ENCODE data around the gene AP5B1.
A peak's percentile ranks its signal among the peaks of the same experiment; 100 is the strongest.

The AP5B1 gene

DNA sequence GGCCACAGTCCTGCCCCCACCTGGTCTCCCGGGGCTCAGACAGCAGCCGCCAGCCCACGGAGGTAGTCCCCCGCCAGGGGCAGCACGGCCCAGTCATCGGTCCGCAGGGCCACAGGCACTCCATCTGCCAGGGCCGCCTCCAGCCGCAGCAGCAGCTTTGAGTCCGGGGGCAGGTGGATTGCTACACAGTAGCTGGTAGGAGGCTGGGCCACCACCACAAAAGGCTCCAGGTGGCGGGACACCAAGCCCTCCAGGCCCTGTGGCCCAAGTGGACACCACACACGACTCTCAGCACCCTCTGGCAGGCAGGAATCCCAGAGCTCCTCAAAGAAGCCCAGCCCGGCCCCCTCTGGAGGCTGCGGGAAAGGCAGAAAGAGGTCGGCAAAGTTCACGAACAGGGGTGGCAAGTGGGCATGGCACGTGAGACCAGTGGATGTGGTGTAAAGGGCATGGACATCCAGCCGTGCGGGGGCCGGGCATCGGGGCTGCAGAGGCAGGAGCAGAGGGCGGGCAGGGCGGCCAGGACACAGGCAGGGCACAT is 2.9 kb downstream of the AP5B1 start:
- H3K9ac ChIP-seq (ENCODE audit: low read depth, low read length, poor library complexity): no peak overlapping the region

DNA sequence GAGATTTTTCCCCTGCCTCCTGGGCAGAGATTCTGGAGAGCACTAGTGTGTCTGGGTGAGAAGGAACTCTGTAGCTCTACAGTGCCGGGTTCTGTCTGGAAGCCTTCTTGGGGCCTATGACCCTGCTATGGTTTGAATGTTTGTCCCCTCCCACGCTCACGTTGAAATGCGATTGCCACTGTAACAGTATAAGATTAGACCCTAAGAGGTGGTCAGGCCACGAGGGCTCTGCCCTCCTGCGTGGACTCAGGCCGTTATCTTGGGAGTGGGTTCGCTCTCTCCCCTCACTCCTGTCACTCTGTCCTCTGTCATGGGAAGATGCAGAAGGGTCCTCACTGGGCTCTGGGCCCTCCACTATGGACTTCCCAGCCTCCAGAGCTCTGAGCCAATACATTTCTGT is 3.5 kb downstream of the AP5B1 start:
- no peak overlapping the region for H2AFZ ChIP-seq (ENCODE audit: low read length)
- peaks cover 17% of the 10 kb centered on the region for H3K79me1 ChIP-seq (ENCODE audit: low read depth, low read length)
- no peaks in the 10 kb centered on the region for H3K9me3 ChIP-seq (replicated peaks in 1 of 2; ENCODE audit: control insufficient read depth in 2 of 2, insufficient read depth in 1 of 2, low read depth in 1 of 2, low read length in 2 of 2)
- no peak for DNase-seq (ENCODE audit: low spot score)
- no peak overlapping the region for H4K91ac ChIP-seq (ENCODE audit: low read depth, low read length, poor library complexity)
- no peak overlapping the region for H3K23ac ChIP-seq (ENCODE audit: low read depth, low read length, poor library complexity)
- H3K36me3 ChIP-seq (replicated peaks in 1 of 2; ENCODE audit: control insufficient read depth in 2 of 2, insufficient read depth in 2 of 2, low read length in 2 of 2): peaks cover 6 to 18% of the 10 kb centered on the region in 2 donors
- H4K8ac ChIP-seq (ENCODE audit: low read depth, low read length): no peak overlapping the region
- H2AK5ac ChIP-seq (ENCODE audit: low read depth, low read length): no peak overlapping the region
- no CpG with 5 or more reads among the region's 8 CpGs for WGBS, 2 donors (ENCODE audit: extremely low coverage in 2 of 2, insufficient read length in 2 of 2, insufficient replicate concordance in 1 of 2)
- no peak overlapping the region for H2BK120ac ChIP-seq (ENCODE audit: low read depth, low read length)
- no peak overlapping the region for H2BK5ac ChIP-seq (ENCODE audit: low read length)
- no peak overlapping the region for H3K9ac ChIP-seq (ENCODE audit: low read depth, low read length, poor library complexity)
- no peak overlapping the region for H2BK15ac ChIP-seq (ENCODE audit: low read length)
- H2BK12ac ChIP-seq (ENCODE audit: low read length): no peak overlapping the region
- no peak overlapping the region for H3K14ac ChIP-seq (ENCODE audit: low read length)
- peaks cover 0 to 4% of the 10 kb centered on the region in 2 donors for H3K4me1 ChIP-seq (ENCODE audit: control insufficient read depth in 2 of 2, insufficient read depth in 1 of 2, low read depth in 1 of 2, low read length in 2 of 2)
- H3K27me3 ChIP-seq (ENCODE audit: control insufficient read depth in 3 of 3, insufficient read depth in 3 of 3, low read depth in 1 of 3, low read length in 3 of 3): peaks cover 0 to 10% (median 5%) of the 10 kb centered on the region in 3 experiments
- no peak overlapping the region for H3K4me3 ChIP-seq (ENCODE audit: low read length in 2 of 2)
- no peak overlapping the region for H3K27ac ChIP-seq (replicated peaks; ENCODE audit: low read length)
- no peak overlapping the region for H3K4me2 ChIP-seq (ENCODE audit: insufficient read depth, low read length, poor library complexity, severe bottlenecking)
- no peak overlapping the region for H3K4ac ChIP-seq (ENCODE audit: low read length)
- no peak overlapping the region for H3K18ac ChIP-seq (ENCODE audit: low read length)

More for the DNA sequence above, 2.9 kb downstream of the AP5B1 start:
- no CpG with 5 or more reads among the region's 23 CpGs for WGBS, 2 donors (ENCODE audit: extremely low coverage in 2 of 2, insufficient read length in 2 of 2, insufficient replicate concordance in 1 of 2)
- Histone ChIP-seq H2BK15ac (ENCODE audit: low read length) (no peak overlapping the region), H3K36me3 (replicated peaks in 1 of 2; ENCODE audit: control insufficient read depth in 2 of 2, insufficient read depth in 2 of 2, low read length in 2 of 2) (peaks cover 6 to 18% of the 10 kb centered on the region in 2 donors), H3K4me1 (ENCODE audit: control insufficient read depth in 2 of 2, insufficient read depth in 1 of 2, low read depth in 1 of 2, low read length in 2 of 2) (peaks cover 0 to 4% of the 10 kb centered on the region in 2 donors), H3K4ac (ENCODE audit: low read length) (no peak overlapping the region), H4K91ac (ENCODE audit: low read depth, low read length, poor library complexity) (no peak overlapping the region), H3K79me1 (ENCODE audit: low read depth, low read length) (peaks cover 17% of the 10 kb centered on the region), H3K14ac (ENCODE audit: low read length) (no peak overlapping the region), H2BK120ac (ENCODE audit: low read depth, low read length) (no peak overlapping the region), H3K4me2 (ENCODE audit: insufficient read depth, low read length, poor library complexity, severe bottlenecking) (no peak overlapping the region), H2BK12ac (ENCODE audit: low read length) (no peak overlapping the region), H3K27me3 (ENCODE audit: control insufficient read depth in 3 of 3, insufficient read depth in 3 of 3, low read depth in 1 of 3, low read length in 3 of 3) (peaks cover 0 to 16% (median 6%) of the 10 kb centered on the region in 3 experiments), H3K27ac (replicated peaks; ENCODE audit: low read length) (no peak overlapping the region), H3K4me3 (ENCODE audit: low read length in 2 of 2) (no peak overlapping the region), H3K23ac (ENCODE audit: low read depth, low read length, poor library complexity) (no peak overlapping the region), H2AFZ (ENCODE audit: low read length) (no peak overlapping the region), H3K18ac (ENCODE audit: low read length) (no peak overlapping the region), H4K8ac (ENCODE audit: low read depth, low read length) (no peak overlapping the region), H2BK5ac (ENCODE audit: low read length) (no peak overlapping the region), H2AK5ac (ENCODE audit: low read depth, low read length) (peak overlapping the region; percentile 37), H3K9me3 (replicated peaks in 1 of 2; ENCODE audit: control insufficient read depth in 2 of 2, insufficient read depth in 1 of 2, low read depth in 1 of 2, low read length in 2 of 2) (no peaks in the 10 kb centered on the region)
- no peak for DNase-seq (ENCODE audit: low spot score)

DNA sequence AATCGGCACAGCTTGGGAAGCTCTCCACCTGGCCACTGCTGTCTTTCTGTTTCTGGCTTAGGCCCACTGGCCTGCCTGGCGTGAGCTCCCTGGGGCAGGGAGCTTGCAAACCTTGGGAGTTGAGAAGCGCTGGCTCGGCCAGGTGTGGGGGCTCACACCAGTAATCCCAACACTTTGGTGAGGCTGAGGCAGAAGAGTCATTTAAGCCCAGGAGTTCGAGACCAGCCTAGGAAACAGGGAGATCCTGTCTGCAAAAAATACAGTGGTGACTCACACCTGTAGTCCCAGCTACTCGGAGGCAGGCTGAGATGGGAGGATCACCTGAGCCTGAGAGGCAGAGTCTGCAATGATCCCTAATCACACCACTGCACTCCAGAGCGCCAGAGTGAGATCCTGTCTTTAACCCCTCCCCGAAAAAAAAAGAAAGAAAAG is 4.0 kb downstream of the AP5B1 start:
- Histone ChIP-seq H3K4me1 (ENCODE audit: control insufficient read depth in 2 of 2, insufficient read depth in 1 of 2, low read depth in 1 of 2, low read length in 2 of 2) (peaks cover 0 to 4% of the 10 kb centered on the region in 2 donors), H2BK15ac (ENCODE audit: low read length) (no peak overlapping the region), H3K4ac (ENCODE audit: low read length) (no peak overlapping the region), H3K9ac (ENCODE audit: low read depth, low read length, poor library complexity) (no peak overlapping the region), H2BK5ac (ENCODE audit: low read length) (no peak overlapping the region), H3K23ac (ENCODE audit: low read depth, low read length, poor library complexity) (no peak overlapping the region), H3K14ac (ENCODE audit: low read length) (no peak overlapping the region), H2BK12ac (ENCODE audit: low read length) (no peak overlapping the region), H3K36me3 (replicated peaks in 1 of 2; ENCODE audit: control insufficient read depth in 2 of 2, insufficient read depth in 2 of 2, low read length in 2 of 2) (peaks cover 6 to 18% of the 10 kb centered on the region in 2 donors), H3K18ac (ENCODE audit: low read length) (no peak overlapping the region), H3K9me3 (replicated peaks in 1 of 2; ENCODE audit: control insufficient read depth in 2 of 2, insufficient read depth in 1 of 2, low read depth in 1 of 2, low read length in 2 of 2) (no peaks in the 10 kb centered on the region), H3K27me3 (ENCODE audit: control insufficient read depth in 3 of 3, insufficient read depth in 3 of 3, low read depth in 1 of 3, low read length in 3 of 3) (peaks cover 0 to 5% (median 3%) of the 10 kb centered on the region in 3 experiments), H4K91ac (ENCODE audit: low read depth, low read length, poor library complexity) (no peak overlapping the region), H2BK120ac (ENCODE audit: low read depth, low read length) (no peak overlapping the region), H3K27ac (replicated peaks; ENCODE audit: low read length) (no peak overlapping the region), H2AK5ac (ENCODE audit: low read depth, low read length) (no peak overlapping the region), H2AFZ (ENCODE audit: low read length) (no peak overlapping the region), H4K8ac (ENCODE audit: low read depth, low read length) (no peak overlapping the region), H3K4me3 (ENCODE audit: low read length in 2 of 2) (no peak overlapping the region), H3K4me2 (ENCODE audit: insufficient read depth, low read length, poor library complexity, severe bottlenecking) (no peak overlapping the region), H3K79me1 (ENCODE audit: low read depth, low read length) (peaks cover 17% of the 10 kb centered on the region)
- WGBS, 2 donors (ENCODE audit: extremely low coverage in 2 of 2, insufficient read length in 2 of 2, insufficient replicate concordance in 1 of 2): no CpG with 5 or more reads among the region's 8 CpGs
- no peak for DNase-seq (ENCODE audit: low spot score)

DNA sequence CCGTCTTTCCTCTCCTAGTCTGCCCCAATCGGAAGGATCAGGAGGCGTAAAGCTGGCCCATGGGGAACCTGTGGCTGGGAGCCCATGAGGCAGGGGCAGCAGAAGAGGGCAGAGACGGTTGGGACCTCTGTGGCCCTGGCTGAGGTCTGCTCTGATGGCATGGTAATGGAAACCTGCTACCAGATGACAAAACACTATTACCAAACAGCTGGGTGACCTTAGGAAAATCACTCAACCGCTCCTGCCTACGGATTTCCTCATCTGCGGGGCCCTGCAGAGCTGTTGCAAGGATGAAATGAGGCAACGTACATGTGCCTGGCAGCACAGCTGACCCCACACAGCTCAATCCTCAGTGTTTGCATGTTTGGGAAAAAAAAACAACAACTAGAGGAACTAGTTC is 4.6 kb downstream of the AP5B1 start:
- Histone ChIP-seq H2AK5ac (ENCODE audit: low read depth, low read length) (no peak overlapping the region), H3K9ac (ENCODE audit: low read depth, low read length, poor library complexity) (no peak overlapping the region), H2BK120ac (ENCODE audit: low read depth, low read length) (no peak overlapping the region), H2BK5ac (ENCODE audit: low read length) (no peak overlapping the region), H2AFZ (ENCODE audit: low read length) (no peak overlapping the region), H3K79me1 (ENCODE audit: low read depth, low read length) (peaks cover 17% of the 10 kb centered on the region), H3K23ac (ENCODE audit: low read depth, low read length, poor library complexity) (no peak overlapping the region), H3K36me3 (replicated peaks in 1 of 2; ENCODE audit: control insufficient read depth in 2 of 2, insufficient read depth in 2 of 2, low read length in 2 of 2) (peaks cover 6 to 18% of the 10 kb centered on the region in 2 donors), H3K27ac (replicated peaks; ENCODE audit: low read length) (no peak overlapping the region), H4K91ac (ENCODE audit: low read depth, low read length, poor library complexity) (no peak overlapping the region), H3K4me1 (ENCODE audit: control insufficient read depth in 2 of 2, insufficient read depth in 1 of 2, low read depth in 1 of 2, low read length in 2 of 2) (peaks cover 0 to 4% of the 10 kb centered on the region in 2 donors), H2BK12ac (ENCODE audit: low read length) (no peak overlapping the region), H3K4me3 (ENCODE audit: low read length in 2 of 2) (no peak overlapping the region), H3K9me3 (replicated peaks in 1 of 2; ENCODE audit: control insufficient read depth in 2 of 2, insufficient read depth in 1 of 2, low read depth in 1 of 2, low read length in 2 of 2) (no peaks in the 10 kb centered on the region), H3K14ac (ENCODE audit: low read length) (no peak overlapping the region), H2BK15ac (ENCODE audit: low read length) (no peak overlapping the region), H3K4me2 (ENCODE audit: insufficient read depth, low read length, poor library complexity, severe bottlenecking) (no peak overlapping the region), H3K18ac (ENCODE audit: low read length) (no peak overlapping the region), H4K8ac (ENCODE audit: low read depth, low read length) (no peak overlapping the region), H3K27me3 (ENCODE audit: control insufficient read depth in 3 of 3, insufficient read depth in 3 of 3, low read depth in 1 of 3, low read length in 3 of 3) (peaks cover 0 to 3% (median 0%) of the 10 kb centered on the region in 3 experiments), H3K4ac (ENCODE audit: low read length) (no peak overlapping the region)
- DNase-seq (ENCODE audit: low spot score): no peak
- no CpG with 5 or more reads among the region's 8 CpGs for WGBS, 2 donors (ENCODE audit: extremely low coverage in 2 of 2, insufficient read length in 2 of 2, insufficient replicate concordance in 1 of 2)
